WERI-Rb-1 (cell line): Measurements from ENCODE around the gene DGAT2.

Experiments used
- DNase-seq: peaks from one replicate; pipeline ENCODE4 v3.0.0-alpha.2; 2020
- H3K27ac ChIP-seq: fragments of 250-450 bp; sonication (Bioruptor Pico); 2 replicates; pipeline ENCODE4 v1.5.1; 2020; ENCODE audit warnings: mild to moderate bottlenecking, moderate library complexity
- H3K27me3 ChIP-seq: fragments of 250-450 bp; sonication (Bioruptor Pico); 2 replicates; pipeline ENCODE4 v1.5.1; 2021; ENCODE audit warnings: mild to moderate bottlenecking, low read depth, moderate library complexity; ENCODE audit not compliant: insufficient read depth, severe bottlenecking
- H3K36me3 ChIP-seq: fragments of 250-450 bp; sonication (Bioruptor Pico); 2 replicates; pipeline ENCODE4 v1.5.1; 2020; ENCODE audit warnings: mild to moderate bottlenecking, moderate library complexity
- H3K4me3 ChIP-seq: 2 replicates; pipeline ENCODE4 v1.5.1; 2011; ENCODE audit warnings: low read depth, mild to moderate bottlenecking, control low read depth, low read length
- H3K9me3 ChIP-seq: fragments of 250-450 bp; sonication (Bioruptor Pico); 2 replicates; pipeline ENCODE4 v1.5.1; 2021; ENCODE audit warnings: mild to moderate bottlenecking, moderate library complexity; ENCODE audit not compliant: severe bottlenecking
- TF ChIP-seq, protein P1 (sequence below): IDR thresholded peaks from 2 replicates; pipeline ENCODE4 v1.5.1; 2011; ENCODE audit warnings: low read depth, mild to moderate bottlenecking, control low read depth, inconsistent platforms, low read length

DGAT2 gene

DNA sequence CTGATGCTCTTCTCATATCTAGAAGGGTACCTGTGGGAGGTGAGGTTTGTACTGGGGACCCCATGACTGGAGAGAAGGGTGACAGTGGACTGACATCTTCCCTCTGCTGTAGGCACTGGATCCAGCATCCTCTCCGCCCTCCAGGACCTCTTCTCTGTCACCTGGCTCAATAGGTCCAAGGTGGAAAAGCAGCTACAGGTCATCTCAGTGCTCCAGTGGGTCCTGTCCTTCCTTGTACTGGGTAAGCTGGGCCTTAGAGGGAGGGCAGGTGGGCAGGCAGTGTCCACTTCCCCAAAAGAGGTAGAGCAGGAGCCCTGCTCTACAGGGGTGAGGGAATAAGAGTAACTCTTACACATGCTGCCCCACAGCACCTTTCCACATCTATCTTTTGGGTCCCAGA, 15.9 kb downstream of the DGAT2 start:
- Histone ChIP-seq H3K27me3 (no peaks in the 10 kb centered on the region), H3K9me3 (no peaks in the 10 kb centered on the region), H3K27ac (no peak overlapping the region), H3K4me3 (no peak overlapping the region), H3K36me3 (no peaks in the 10 kb centered on the region)
- DNase-seq: no peak
- TF ChIP-seq, protein P1, sequence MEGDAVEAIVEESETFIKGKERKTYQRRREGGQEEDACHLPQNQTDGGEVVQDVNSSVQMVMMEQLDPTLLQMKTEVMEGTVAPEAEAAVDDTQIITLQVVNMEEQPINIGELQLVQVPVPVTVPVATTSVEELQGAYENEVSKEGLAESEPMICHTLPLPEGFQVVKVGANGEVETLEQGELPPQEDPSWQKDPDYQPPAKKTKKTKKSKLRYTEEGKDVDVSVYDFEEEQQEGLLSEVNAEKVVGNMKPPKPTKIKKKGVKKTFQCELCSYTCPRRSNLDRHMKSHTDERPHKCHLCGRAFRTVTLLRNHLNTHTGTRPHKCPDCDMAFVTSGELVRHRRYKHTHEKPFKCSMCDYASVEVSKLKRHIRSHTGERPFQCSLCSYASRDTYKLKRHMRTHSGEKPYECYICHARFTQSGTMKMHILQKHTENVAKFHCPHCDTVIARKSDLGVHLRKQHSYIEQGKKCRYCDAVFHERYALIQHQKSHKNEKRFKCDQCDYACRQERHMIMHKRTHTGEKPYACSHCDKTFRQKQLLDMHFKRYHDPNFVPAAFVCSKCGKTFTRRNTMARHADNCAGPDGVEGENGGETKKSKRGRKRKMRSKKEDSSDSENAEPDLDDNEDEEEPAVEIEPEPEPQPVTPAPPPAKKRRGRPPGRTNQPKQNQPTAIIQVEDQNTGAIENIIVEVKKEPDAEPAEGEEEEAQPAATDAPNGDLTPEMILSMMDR: no peak

DNA sequence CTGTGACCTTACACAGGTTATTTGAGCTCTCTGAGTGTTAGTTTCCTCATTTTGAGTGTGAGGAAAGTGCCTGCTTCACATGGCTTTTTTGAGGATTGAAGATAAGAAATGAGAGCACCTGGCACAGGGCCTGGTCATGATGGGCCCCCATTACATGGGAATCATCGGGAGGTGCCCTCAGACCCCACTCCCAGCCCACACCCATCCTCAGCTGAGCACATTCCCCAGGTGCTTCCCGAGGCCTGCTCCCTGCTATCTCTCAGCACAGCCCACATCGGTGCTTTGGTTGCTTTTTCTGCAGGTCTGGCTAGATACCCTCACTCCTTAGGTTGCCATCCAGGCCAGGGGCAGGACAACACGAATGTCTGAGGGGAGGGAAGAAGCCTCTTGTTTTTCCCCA, 16.6 kb downstream of the DGAT2 start:
- Histone ChIP-seq H3K9me3 (no peaks in the 10 kb centered on the region), H3K27ac (no peak overlapping the region), H3K27me3 (no peaks in the 10 kb centered on the region), H3K4me3 (no peak overlapping the region), H3K36me3 (no peaks in the 10 kb centered on the region)
- no peak for DNase-seq
- TF ChIP-seq, protein P1: no peak

DNA sequence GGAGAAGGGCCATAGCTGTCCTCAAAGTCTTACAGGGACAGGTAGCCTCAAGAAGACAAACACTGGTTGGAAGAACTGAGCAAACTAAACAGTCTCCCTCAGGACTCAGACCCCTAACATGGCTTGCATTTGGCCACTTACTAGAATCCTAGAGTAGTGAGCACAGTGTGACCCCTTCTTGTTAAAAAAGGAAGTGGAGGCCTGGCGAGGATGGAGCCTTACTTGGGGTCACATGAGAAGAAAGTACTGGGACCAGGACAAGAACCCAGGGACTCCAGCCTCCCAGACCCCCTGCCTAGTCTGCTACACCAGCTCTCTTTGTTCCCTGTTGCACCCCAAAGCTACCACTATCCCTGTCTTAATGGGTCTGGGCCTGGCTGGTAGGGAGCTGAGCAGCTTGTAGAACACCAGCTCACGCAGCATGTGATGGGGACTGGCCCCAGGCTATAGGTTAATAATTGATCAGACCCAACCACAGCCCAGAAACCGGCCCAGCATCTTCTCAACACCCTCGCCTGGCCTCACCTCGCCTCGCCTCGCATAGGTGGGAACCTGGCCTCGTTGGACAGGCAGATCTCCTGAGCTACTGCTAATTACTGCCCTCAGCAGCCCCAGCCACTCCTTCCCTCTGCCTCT, 17.6 kb downstream of the DGAT2 start:
- TF ChIP-seq, protein P1: no peak
- Histone ChIP-seq H3K9me3 (no peaks in the 10 kb centered on the region), H3K27ac (no peak overlapping the region), H3K4me3 (no peak overlapping the region), H3K36me3 (no peaks in the 10 kb centered on the region), H3K27me3 (no peaks in the 10 kb centered on the region)
- DNase-seq: no peak

DNA sequence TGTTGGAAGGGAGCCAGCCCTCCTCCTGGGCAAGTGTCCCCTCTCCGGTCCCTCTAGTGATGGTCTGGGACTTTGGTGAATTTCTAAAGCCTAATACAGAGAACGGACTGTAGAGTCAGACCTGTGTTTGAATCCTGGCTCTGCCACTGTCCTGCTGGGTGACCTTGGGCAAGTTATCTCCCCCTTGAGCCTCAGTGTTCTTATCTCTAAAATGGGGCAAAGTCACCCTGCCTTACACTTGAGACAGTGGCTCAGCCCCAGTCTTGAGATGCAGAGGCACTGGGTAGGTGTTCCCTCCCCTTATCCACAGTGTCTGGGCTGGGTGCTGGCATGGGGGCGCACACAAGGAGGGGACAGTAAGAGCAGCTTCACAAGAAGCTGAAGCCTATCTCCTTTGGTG, 20.9 kb downstream of the DGAT2 start:
- TF ChIP-seq, protein P1: no peak
- Histone ChIP-seq H3K36me3 (no peaks in the 10 kb centered on the region), H3K9me3 (no peaks in the 10 kb centered on the region), H3K27me3 (no peaks in the 10 kb centered on the region), H3K27ac (no peak overlapping the region), H3K4me3 (no peak overlapping the region)
- DNase-seq: no peak

DNA sequence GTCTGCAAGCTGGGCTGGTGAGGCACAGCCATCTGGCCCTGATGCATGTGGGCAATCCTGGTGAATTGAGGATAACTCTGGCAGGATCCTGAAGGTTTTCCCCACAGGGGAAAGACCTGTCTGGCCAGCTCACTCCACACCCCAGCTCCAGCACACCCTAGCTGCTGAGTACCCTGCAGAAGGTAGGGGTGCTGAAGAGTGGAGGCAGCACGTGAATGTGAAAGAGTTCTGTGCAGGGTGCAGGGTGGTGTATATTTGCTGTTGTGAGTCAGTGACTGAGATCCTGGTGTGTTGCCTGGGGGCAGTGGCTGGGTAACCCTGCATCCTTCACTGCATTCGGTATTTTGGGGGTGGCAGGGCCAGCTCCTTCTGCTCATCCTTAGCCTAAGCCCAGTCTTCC, 22.4 kb downstream of the DGAT2 start:
- Histone ChIP-seq H3K9me3 (no peaks in the 10 kb centered on the region), H3K27ac (no peak overlapping the region), H3K27me3 (no peaks in the 10 kb centered on the region), H3K4me3 (no peak overlapping the region), H3K36me3 (no peaks in the 10 kb centered on the region)
- DNase-seq: no peak
- TF ChIP-seq, protein P1: no peak

DNA sequence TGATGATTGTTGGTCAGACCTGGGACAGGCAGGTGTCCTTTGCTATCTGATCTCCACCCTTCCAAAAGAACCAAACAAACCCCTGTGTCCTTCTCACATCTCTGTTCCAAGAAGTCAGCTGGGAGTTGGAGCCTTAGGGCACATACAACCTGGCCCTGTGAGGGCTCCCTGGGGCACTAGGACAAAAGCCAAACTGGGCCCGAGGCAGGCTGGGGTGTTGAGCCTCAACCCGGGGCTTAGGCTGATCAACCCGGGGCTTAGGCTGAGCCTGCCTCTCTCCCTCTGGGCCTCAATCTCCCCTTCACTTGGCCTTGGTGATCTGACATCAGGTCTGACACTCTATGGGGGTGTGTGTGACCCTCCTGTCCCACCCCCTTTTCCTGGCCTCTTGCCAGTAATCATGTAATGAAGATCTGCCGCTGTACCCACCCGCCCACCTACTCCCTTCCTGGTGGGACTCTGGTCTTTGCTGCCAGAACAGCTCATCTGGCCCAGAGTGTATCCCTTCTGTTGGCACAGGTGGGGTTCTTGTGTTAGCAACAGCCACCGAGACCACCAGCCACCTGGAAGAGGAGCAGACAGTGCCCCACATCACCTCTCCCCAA, 23.7 kb downstream of the DGAT2 start:
- Histone ChIP-seq H3K9me3 (no peaks in the 10 kb centered on the region), H3K4me3 (no peak overlapping the region), H3K36me3 (no peaks in the 10 kb centered on the region), H3K27ac (peak overlapping the region; percentile 31; the same call in 1 of the 2 replicates), H3K27me3 (no peaks in the 10 kb centered on the region)
- DNase-seq: peak; percentile 28
- TF ChIP-seq, protein P1: no peak
